PFSK-1 (cell line): ENCODE results near the gene TSPAN4.

ENCODE experiments used
- FOXP2 ChIP-seq: optimal IDR thresholded peaks from 2 replicates; pipeline ENCODE3; 2011; ENCODE audit warnings: borderline replicate concordance, control low read depth, inconsistent platforms; ENCODE audit not compliant: insufficient read depth; ENCODE audit errors: extremely low read length, extremely low read depth
- POLR2AphosphoS5 ChIP-seq: IDR thresholded peaks from 2 replicates; pipeline ENCODE4 v1.6.1; 2012; ENCODE audit warnings: low read depth, mild to moderate bottlenecking, control low read depth, low read length, moderate library complexity
- REST ChIP-seq, 2 experiments: IDR thresholded peaks; 2 replicates each; pipeline versions ENCODE4 v1.6.1 to v1.8.0; 2011 to 2012; ENCODE audit warnings: low read depth in 2 of 2, low read length in 2 of 2, control low read depth in 1 of 2, inconsistent platforms in 1 of 2, mild to moderate bottlenecking in 1 of 2, moderate library complexity in 1 of 2; ENCODE audit not compliant: insufficient read depth in 1 of 2
- SIN3A ChIP-seq: IDR thresholded peaks from 2 replicates; pipeline ENCODE4 v1.6.1; 2012; ENCODE audit warnings: mild to moderate bottlenecking, low read length, moderate library complexity, borderline replicate concordance; ENCODE audit not compliant: insufficient read depth
- TAF1 ChIP-seq: IDR thresholded peaks from 2 replicates; pipeline ENCODE4 v1.6.1; 2012; ENCODE audit warnings: low read length, control low read depth, borderline replicate concordance; ENCODE audit not compliant: insufficient read depth

Gene TSPAN4

GRCh38 chr11:854601-855329 is 12.1 kb downstream of the TSPAN4 start:
- TF ChIP-seq SIN3A (no peak), REST (IDR thresholded peaks at IDR 0.05; ENCODE audit: insufficient read depth in 1 of 2, low read depth in 2 of 2, low read length in 2 of 2) (no peak), FOXP2 (no peak), POLR2AphosphoS5 (no peak), TAF1 (no peak)

DNA sequence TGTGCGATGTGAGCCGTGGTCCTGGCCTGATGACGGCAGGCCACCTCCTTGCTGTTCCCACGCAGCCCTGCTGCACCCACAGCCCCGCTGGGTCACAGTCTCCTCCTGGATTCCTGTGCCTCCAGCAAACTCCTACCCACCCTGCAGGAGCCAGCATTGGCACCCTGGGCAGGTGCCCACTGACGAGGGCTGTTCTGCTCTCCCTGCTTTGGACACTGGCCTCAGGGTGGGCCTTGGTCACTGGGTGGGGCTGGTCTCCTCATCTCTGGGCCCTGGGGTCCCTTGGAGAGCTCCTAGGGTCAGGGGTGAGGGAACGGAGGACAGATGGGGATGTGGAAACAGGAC is 12.7 kb downstream of the TSPAN4 start:
- TF ChIP-seq FOXP2, result no peak
- no peak for TF ChIP-seq TAF1
- TF ChIP-seq REST (IDR thresholded peaks at IDR 0.05; ENCODE audit: insufficient read depth in 1 of 2, low read depth in 2 of 2, low read length in 2 of 2), result no peak
- TF ChIP-seq POLR2AphosphoS5, result no peak
- TF ChIP-seq SIN3A, result no peak

DNA sequence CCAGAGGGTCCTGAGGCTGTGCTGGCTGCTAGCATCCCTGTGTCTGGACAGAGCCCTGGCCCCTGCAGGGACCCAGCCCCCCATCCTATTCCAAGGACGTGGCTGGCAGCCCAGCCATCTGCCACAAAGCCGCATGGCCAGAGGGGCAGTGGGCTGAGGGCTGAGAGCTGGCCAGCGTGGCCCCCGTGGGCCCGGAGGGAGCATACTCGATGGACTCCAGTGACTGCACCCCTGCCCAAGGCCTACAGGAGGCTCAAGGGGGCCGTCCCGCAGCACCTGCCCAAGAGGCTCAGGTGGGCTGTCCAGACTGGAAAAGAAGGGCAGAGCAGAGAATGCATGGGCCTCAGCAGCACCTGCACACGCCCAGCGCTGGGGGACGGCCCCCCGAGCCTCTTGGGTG is 13.1 kb downstream of the TSPAN4 start:
- TF ChIP-seq FOXP2, result no peak
- TF ChIP-seq REST (IDR thresholded peaks at IDR 0.05; ENCODE audit: insufficient read depth in 1 of 2, low read depth in 2 of 2, low read length in 2 of 2), result no peak

GRCh38 chr11:856397-856796 is 13.7 kb downstream of the TSPAN4 start:
- no peak for TF ChIP-seq SIN3A

- peak in 1 of 2 experiments; percentile 61; a peak in 1 of 4 replicates for TF ChIP-seq REST (IDR thresholded peaks at IDR 0.05; ENCODE audit: insufficient read depth in 1 of 2, low read depth in 2 of 2, low read length in 2 of 2)
- no peak for TF ChIP-seq FOXP2
Observed at GRCh38 chr11:858053-858761, 15.6 kb downstream of the TSPAN4 start.
